ENCODE measurements around the gene AASDHPPT. TPM values are rescaled to one million over a fixed set of nuclear protein-coding genes. Genes with fewer than 3 reads are reported as not detected.

AASDHPPT gene
- total RNA-seq, 1 donor = 41.6 TPM

GRCh38 chr11:106086850-106087249 is 9.4 kb downstream of the AASDHPPT start:
- no peak for DNase-seq (ENCODE audit: insufficient read length, low spot score, missing footprints)
- Histone ChIP-seq H4K20me1 (ENCODE audit: insufficient read depth, low read length) (peaks cover 27% of the 10 kb centered on the region), H3K4me1 (ENCODE audit: insufficient read depth, low read length) (peaks cover 22% of the 10 kb centered on the region), H3K27ac (ENCODE audit: low read depth, low read length) (no peak overlapping the region), H3K4me2 (ENCODE audit: insufficient read depth, low read length) (peak overlapping the region; percentile 18), H2AFZ (ENCODE audit: low read length) (peak overlapping the region; percentile 14), H3K27me3 (ENCODE audit: insufficient read depth, low read length) (no peaks in the 10 kb centered on the region), H3K79me2 (ENCODE audit: insufficient read depth, low read length) (peaks cover 63% of the 10 kb centered on the region), H3K4me3 (ENCODE audit: insufficient read depth, low read length) (no peak overlapping the region), H3K9me3 (ENCODE audit: low read depth, low read length) (no peaks in the 10 kb centered on the region), H3K36me3 (ENCODE audit: insufficient read depth, low read length) (peaks cover 14% of the 10 kb centered on the region)
- no peak for TF ChIP-seq CTCF (IDR thresholded peaks at IDR 0.05; ENCODE audit: extremely low read depth, low read depth, low read length)

GRCh38 chr11:106087815-106088435 is 10.5 kb downstream of the AASDHPPT start:
- peak overlapping the region; percentile 18 for H3K4me2 ChIP-seq (ENCODE audit: insufficient read depth, low read length)
- H3K4me1 ChIP-seq (ENCODE audit: insufficient read depth, low read length) = peaks cover 22% of the 10 kb centered on the region
- no peak overlapping the region for H3K27ac ChIP-seq (ENCODE audit: low read depth, low read length)
- H3K4me3 ChIP-seq (ENCODE audit: insufficient read depth, low read length) = no peak overlapping the region
- H3K36me3 ChIP-seq (ENCODE audit: insufficient read depth, low read length) = peaks cover 20% of the 10 kb centered on the region
- DNase-seq (ENCODE audit: insufficient read length, low spot score, missing footprints) = no peak
- no peaks in the 10 kb centered on the region for H3K27me3 ChIP-seq (ENCODE audit: insufficient read depth, low read length)
- no peaks in the 10 kb centered on the region for H3K9me3 ChIP-seq (ENCODE audit: low read depth, low read length)
- peaks cover 59% of the 10 kb centered on the region for H3K79me2 ChIP-seq (ENCODE audit: insufficient read depth, low read length)
- no peak overlapping the region for H2AFZ ChIP-seq (ENCODE audit: low read length)
- peak; percentile 91 for TF ChIP-seq CTCF (IDR thresholded peaks at IDR 0.05; ENCODE audit: extremely low read depth, low read depth, low read length)
- H4K20me1 ChIP-seq (ENCODE audit: insufficient read depth, low read length) = peaks cover 27% of the 10 kb centered on the region

GRCh38 chr11:106088896-106089295 is 11.4 kb downstream of the AASDHPPT start:
- peaks cover 27% of the 10 kb centered on the region for H4K20me1 ChIP-seq (ENCODE audit: insufficient read depth, low read length)
- no peak overlapping the region for H3K4me3 ChIP-seq (ENCODE audit: insufficient read depth, low read length)
- no peak overlapping the region for H2AFZ ChIP-seq (ENCODE audit: low read length)
- H3K27ac ChIP-seq (ENCODE audit: low read depth, low read length) = peak overlapping the region; percentile 7
- peaks cover 28% of the 10 kb centered on the region for H3K36me3 ChIP-seq (ENCODE audit: insufficient read depth, low read length)
- TF ChIP-seq CTCF (IDR thresholded peaks at IDR 0.05; ENCODE audit: extremely low read depth, low read depth, low read length) = no peak
- no peaks in the 10 kb centered on the region for H3K27me3 ChIP-seq (ENCODE audit: insufficient read depth, low read length)
- H3K9me3 ChIP-seq (ENCODE audit: low read depth, low read length) = no peaks in the 10 kb centered on the region
- DNase-seq (ENCODE audit: insufficient read length, low spot score, missing footprints) = no peak
- H3K4me2 ChIP-seq (ENCODE audit: insufficient read depth, low read length) = no peak overlapping the region
- H3K4me1 ChIP-seq (ENCODE audit: insufficient read depth, low read length) = peaks cover 22% of the 10 kb centered on the region
- peaks cover 52% of the 10 kb centered on the region for H3K79me2 ChIP-seq (ENCODE audit: insufficient read depth, low read length)

- H3K9me3 ChIP-seq (ENCODE audit: low read depth, low read length) = no peaks in the 10 kb centered on the region
- peaks cover 21% of the 10 kb centered on the region for H4K20me1 ChIP-seq (ENCODE audit: insufficient read depth, low read length)
- peaks cover 42% of the 10 kb centered on the region for H3K79me2 ChIP-seq (ENCODE audit: insufficient read depth, low read length)
- no peak overlapping the region for H3K4me3 ChIP-seq (ENCODE audit: insufficient read depth, low read length)
- peak overlapping the region; percentile 2 for H3K4me2 ChIP-seq (ENCODE audit: insufficient read depth, low read length)
- H3K27ac ChIP-seq (ENCODE audit: low read depth, low read length) = peak overlapping the region; percentile 8
- peaks cover 21% of the 10 kb centered on the region for H3K4me1 ChIP-seq (ENCODE audit: insufficient read depth, low read length)
- H3K27me3 ChIP-seq (ENCODE audit: insufficient read depth, low read length) = no peaks in the 10 kb centered on the region
- no peak for TF ChIP-seq CTCF (IDR thresholded peaks at IDR 0.05; ENCODE audit: extremely low read depth, low read depth, low read length)
- peak; percentile 29 for DNase-seq (ENCODE audit: insufficient read length, low spot score, missing footprints)
- H2AFZ ChIP-seq (ENCODE audit: low read length) = no peak overlapping the region
- H3K36me3 ChIP-seq (ENCODE audit: insufficient read depth, low read length) = peaks cover 34% of the 10 kb centered on the region
Observed at GRCh38 chr11:106091480-106092123, 14.1 kb downstream of the AASDHPPT start.

All from osteoblast (primary cell).